ENCODE measurements around the gene EMC8.

DNA sequence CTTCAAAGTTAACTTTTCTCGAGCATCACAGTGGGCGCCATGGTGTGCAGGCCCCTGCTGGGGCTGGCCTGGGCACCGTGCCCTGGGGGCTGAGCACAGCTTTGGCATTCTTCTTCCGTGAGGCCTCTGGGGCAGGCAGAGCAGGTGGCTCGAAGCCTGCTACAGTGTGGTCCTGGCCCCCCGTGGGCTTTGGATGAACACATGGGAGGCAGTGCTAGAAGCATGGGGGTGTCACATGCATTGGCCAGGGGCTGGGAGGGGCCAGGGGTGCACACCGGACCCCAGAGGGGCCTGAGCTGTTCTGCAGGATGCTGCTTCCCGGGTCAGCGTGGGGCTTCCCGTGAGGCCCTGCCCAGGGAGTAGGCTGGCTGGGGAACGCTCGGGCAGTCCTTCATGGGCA, 36.4 kb downstream of the EMC8 start:
- TF ChIP-seq, protein P1, sequence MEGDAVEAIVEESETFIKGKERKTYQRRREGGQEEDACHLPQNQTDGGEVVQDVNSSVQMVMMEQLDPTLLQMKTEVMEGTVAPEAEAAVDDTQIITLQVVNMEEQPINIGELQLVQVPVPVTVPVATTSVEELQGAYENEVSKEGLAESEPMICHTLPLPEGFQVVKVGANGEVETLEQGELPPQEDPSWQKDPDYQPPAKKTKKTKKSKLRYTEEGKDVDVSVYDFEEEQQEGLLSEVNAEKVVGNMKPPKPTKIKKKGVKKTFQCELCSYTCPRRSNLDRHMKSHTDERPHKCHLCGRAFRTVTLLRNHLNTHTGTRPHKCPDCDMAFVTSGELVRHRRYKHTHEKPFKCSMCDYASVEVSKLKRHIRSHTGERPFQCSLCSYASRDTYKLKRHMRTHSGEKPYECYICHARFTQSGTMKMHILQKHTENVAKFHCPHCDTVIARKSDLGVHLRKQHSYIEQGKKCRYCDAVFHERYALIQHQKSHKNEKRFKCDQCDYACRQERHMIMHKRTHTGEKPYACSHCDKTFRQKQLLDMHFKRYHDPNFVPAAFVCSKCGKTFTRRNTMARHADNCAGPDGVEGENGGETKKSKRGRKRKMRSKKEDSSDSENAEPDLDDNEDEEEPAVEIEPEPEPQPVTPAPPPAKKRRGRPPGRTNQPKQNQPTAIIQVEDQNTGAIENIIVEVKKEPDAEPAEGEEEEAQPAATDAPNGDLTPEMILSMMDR (IDR thresholded peaks at IDR 0.05; ENCODE audit: low read depth, low read length, missing input control), result no peak
- no peak for TF ChIP-seq TAF1 (conservative IDR thresholded peaks at IDR 0.05)
- no peak for TF ChIP-seq RXRA (IDR thresholded peaks at IDR 0.05)
- TF ChIP-seq, protein P2, sequence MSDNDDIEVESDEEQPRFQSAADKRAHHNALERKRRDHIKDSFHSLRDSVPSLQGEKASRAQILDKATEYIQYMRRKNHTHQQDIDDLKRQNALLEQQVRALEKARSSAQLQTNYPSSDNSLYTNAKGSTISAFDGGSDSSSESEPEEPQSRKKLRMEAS (IDR thresholded peaks at IDR 0.05), result no peak
- no peak for TF ChIP-seq NR2F2 (IDR thresholded peaks at IDR 0.05)
- TF ChIP-seq, protein P3, sequence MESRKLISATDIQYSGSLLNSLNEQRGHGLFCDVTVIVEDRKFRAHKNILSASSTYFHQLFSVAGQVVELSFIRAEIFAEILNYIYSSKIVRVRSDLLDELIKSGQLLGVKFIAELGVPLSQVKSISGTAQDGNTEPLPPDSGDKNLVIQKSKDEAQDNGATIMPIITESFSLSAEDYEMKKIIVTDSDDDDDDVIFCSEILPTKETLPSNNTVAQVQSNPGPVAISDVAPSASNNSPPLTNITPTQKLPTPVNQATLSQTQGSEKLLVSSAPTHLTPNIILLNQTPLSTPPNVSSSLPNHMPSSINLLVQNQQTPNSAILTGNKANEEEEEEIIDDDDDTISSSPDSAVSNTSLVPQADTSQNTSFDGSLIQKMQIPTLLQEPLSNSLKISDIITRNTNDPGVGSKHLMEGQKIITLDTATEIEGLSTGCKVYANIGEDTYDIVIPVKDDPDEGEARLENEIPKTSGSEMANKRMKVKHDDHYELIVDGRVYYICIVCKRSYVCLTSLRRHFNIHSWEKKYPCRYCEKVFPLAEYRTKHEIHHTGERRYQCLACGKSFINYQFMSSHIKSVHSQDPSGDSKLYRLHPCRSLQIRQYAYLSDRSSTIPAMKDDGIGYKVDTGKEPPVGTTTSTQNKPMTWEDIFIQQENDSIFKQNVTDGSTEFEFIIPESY (IDR thresholded peaks at IDR 0.05), result no peak
- TF ChIP-seq SP1 (IDR thresholded peaks at IDR 0.05), result no peak
- TF ChIP-seq YY1 (IDR thresholded peaks at IDR 0.05), result no peak
- TF ChIP-seq, protein P4, sequence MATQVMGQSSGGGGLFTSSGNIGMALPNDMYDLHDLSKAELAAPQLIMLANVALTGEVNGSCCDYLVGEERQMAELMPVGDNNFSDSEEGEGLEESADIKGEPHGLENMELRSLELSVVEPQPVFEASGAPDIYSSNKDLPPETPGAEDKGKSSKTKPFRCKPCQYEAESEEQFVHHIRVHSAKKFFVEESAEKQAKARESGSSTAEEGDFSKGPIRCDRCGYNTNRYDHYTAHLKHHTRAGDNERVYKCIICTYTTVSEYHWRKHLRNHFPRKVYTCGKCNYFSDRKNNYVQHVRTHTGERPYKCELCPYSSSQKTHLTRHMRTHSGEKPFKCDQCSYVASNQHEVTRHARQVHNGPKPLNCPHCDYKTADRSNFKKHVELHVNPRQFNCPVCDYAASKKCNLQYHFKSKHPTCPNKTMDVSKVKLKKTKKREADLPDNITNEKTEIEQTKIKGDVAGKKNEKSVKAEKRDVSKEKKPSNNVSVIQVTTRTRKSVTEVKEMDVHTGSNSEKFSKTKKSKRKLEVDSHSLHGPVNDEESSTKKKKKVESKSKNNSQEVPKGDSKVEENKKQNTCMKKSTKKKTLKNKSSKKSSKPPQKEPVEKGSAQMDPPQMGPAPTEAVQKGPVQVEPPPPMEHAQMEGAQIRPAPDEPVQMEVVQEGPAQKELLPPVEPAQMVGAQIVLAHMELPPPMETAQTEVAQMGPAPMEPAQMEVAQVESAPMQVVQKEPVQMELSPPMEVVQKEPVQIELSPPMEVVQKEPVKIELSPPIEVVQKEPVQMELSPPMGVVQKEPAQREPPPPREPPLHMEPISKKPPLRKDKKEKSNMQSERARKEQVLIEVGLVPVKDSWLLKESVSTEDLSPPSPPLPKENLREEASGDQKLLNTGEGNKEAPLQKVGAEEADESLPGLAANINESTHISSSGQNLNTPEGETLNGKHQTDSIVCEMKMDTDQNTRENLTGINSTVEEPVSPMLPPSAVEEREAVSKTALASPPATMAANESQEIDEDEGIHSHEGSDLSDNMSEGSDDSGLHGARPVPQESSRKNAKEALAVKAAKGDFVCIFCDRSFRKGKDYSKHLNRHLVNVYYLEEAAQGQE (IDR thresholded peaks at IDR 0.05), result no peak
- no peak for TF ChIP-seq EGR1 (IDR thresholded peaks at IDR 0.05; ENCODE audit: low read depth in 2 of 2)

Data from liver (tissue), 3 donors.